IMR-90 (cell line): ENCODE measurements around the gene ZBTB11. TPM values are rescaled to one million over a fixed set of nuclear protein-coding genes. Genes with fewer than 3 reads are reported as not detected.

Experiments used
- ATAC-seq: fragments of 200-7000 bp; cut with Tn5 transposase; 2 replicates; pipeline ENCODE4 v1.9.1; 2020; ENCODE audit warnings: low read depth, mild to moderate bottlenecking, moderate library complexity
- BruUV-seq: library from RNA; stranded (reverse); fragments of 400-500 nt; replicated peaks from 2 replicates; lab custom pipeline; 2021; lab: Mats Ljungman, UMichigan
- CTCF ChIA-PET: fragments of 300-600 bp; formaldehyde crosslinking; extraction: SDS; loops from one replicate; lab custom pipeline; 2021; ENCODE audit warnings: antibody characterized with exemption; lab: Yijun Ruan, JAX
- POLR2A ChIA-PET: fragments of 300-600 bp; sonication (Branson Sonifier 250); formaldehyde crosslinking; loops from one replicate; lab custom pipeline; 2022; ENCODE audit warnings: antibody characterized with exemption; ENCODE audit not compliant: unreplicated experiment; lab: Charles Lee
- DNase-seq: peaks from one replicate; pipeline ENCODE4 v3.0.0; 2013
- H2AFZ ChIP-seq: replicated peaks from 2 replicates; pipeline ENCODE3; 2013; ENCODE audit warnings: low read length, mild to moderate bottlenecking; ENCODE audit not compliant: poor library complexity
- H2AK5ac ChIP-seq: 2 replicates; pipeline ENCODE4 v1.6.1; 2013; ENCODE audit warnings: low read depth, low read length, inconsistent platforms
- H2AK9ac ChIP-seq: replicated peaks from 2 replicates; pipeline ENCODE3; 2013; ENCODE audit warnings: mild to moderate bottlenecking, low read depth, low read length, moderate library complexity; ENCODE audit not compliant: poor library complexity
- H2BK120ac ChIP-seq: 2 replicates; pipeline ENCODE4 v1.6.1; 2013; ENCODE audit warnings: low read depth, low read length, inconsistent platforms
- H2BK15ac ChIP-seq: 3 replicates; pipeline ENCODE4 v1.6.1; 2013; ENCODE audit warnings: low read depth, low read length, inconsistent platforms
- H2BK20ac ChIP-seq: 2 replicates; pipeline ENCODE4 v1.6.1; 2013; ENCODE audit warnings: low read depth, mild to moderate bottlenecking, inconsistent platforms, low read length, moderate library complexity
- H2BK5ac ChIP-seq: 2 replicates; pipeline ENCODE4 v1.6.1; 2013; ENCODE audit warnings: mild to moderate bottlenecking, low read depth, low read length, inconsistent platforms; ENCODE audit not compliant: poor library complexity, severe bottlenecking
- H3K14ac ChIP-seq: replicated peaks from 2 replicates; pipeline ENCODE4 v1.6.1; 2013; ENCODE audit warnings: low read depth, low read length, inconsistent platforms
- H3K18ac ChIP-seq: 2 replicates; pipeline ENCODE4 v1.6.1; 2013; ENCODE audit warnings: low read depth, low read length, control low read depth
- H3K23ac ChIP-seq: 2 replicates; pipeline ENCODE4 v1.6.1; 2013; ENCODE audit warnings: low read depth, low read length, inconsistent platforms
- H3K27ac ChIP-seq: 2 replicates; pipeline ENCODE4 v1.5.1; 2013; ENCODE audit warnings: mild to moderate bottlenecking, control low read depth, low read length; ENCODE audit not compliant: insufficient read depth
- H3K27me3 ChIP-seq: 2 replicates; pipeline ENCODE4 v1.6.1; 2013; ENCODE audit warnings: low read length; ENCODE audit not compliant: control insufficient read depth, insufficient read depth
- H3K36me3 ChIP-seq: 2 replicates; pipeline ENCODE4 v1.6.1; 2013; ENCODE audit warnings: low read length, mixed read lengths; ENCODE audit not compliant: control insufficient read depth, insufficient read depth
- H3K4ac ChIP-seq: 2 replicates; pipeline ENCODE4 v1.6.1; 2013; ENCODE audit warnings: low read depth, low read length, inconsistent platforms
- H3K4me1 ChIP-seq: 2 replicates; pipeline ENCODE4 v1.6.1; 2013; ENCODE audit warnings: low read length, mixed read lengths; ENCODE audit not compliant: control insufficient read depth, insufficient read depth
- H3K4me2 ChIP-seq: 2 replicates; pipeline ENCODE4 v1.6.1; 2013; ENCODE audit warnings: low read depth, mild to moderate bottlenecking, control low read depth, low read length, moderate library complexity
- H3K4me3 ChIP-seq: 2 replicates; pipeline ENCODE4 v1.5.1; 2013; ENCODE audit warnings: low read depth, mild to moderate bottlenecking, control low read depth, low read length, moderate library complexity; ENCODE audit not compliant: insufficient read depth
- H3K56ac ChIP-seq: 2 replicates; pipeline ENCODE4 v1.6.1; 2013; ENCODE audit warnings: low read length, inconsistent platforms; ENCODE audit not compliant: insufficient read depth; ENCODE audit errors: extremely low read depth
- H3K79me1 ChIP-seq, 2 experiments: 2 replicates each; pipeline ENCODE4 v1.6.1; 2013; ENCODE audit warnings: low read length in 2 of 2, inconsistent platforms in 1 of 2, low read depth in 1 of 2
- H3K9ac ChIP-seq: 2 replicates; pipeline ENCODE4 v1.6.1; 2013; ENCODE audit warnings: low read depth, low read length, control low read depth
- H3K9me1 ChIP-seq: 2 replicates; pipeline ENCODE4 v1.6.1; 2013; ENCODE audit warnings: low read length, inconsistent platforms; ENCODE audit not compliant: insufficient read depth
- H3K9me3 ChIP-seq: 2 replicates; pipeline ENCODE4 v1.6.1; 2013; ENCODE audit warnings: low read length; ENCODE audit not compliant: control insufficient read depth, insufficient read depth
- H4K20me1 ChIP-seq: 2 replicates; pipeline ENCODE4 v1.6.1; 2013; ENCODE audit warnings: low read length, inconsistent platforms; ENCODE audit not compliant: insufficient read depth
- H4K5ac ChIP-seq: 2 replicates; pipeline ENCODE4 v1.6.1; 2013; ENCODE audit warnings: mild to moderate bottlenecking, low read depth, low read length, control low read depth
- H4K8ac ChIP-seq, 2 experiments: 2 replicates each; pipeline ENCODE4 v1.6.1; 2013; ENCODE audit warnings: low read depth in 2 of 2, low read length in 2 of 2, control low read depth in 1 of 2, inconsistent platforms in 1 of 2
- H4K91ac ChIP-seq: 2 replicates; pipeline ENCODE4 v1.6.1; 2013; ENCODE audit warnings: low read depth, low read length, inconsistent platforms; ENCODE audit not compliant: insufficient read depth
- BHLHE40 ChIP-seq: fragments of 150-350 bp; IDR thresholded peaks from 2 replicates; pipeline ENCODE4 v1.6.1; 2016; ENCODE audit warnings: mild to moderate bottlenecking, low read depth, low read length
- CHD1 ChIP-seq: IDR thresholded peaks from 2 replicates; pipeline ENCODE4 v1.6.1; 2012; ENCODE audit warnings: low read depth, low read length, improper control_type of control experiment
- FOS ChIP-seq: fragments of 150-350 bp; IDR thresholded peaks from 2 replicates; pipeline ENCODE4 v1.6.1; 2016; ENCODE audit warnings: low read depth, low read length
- POLR2A ChIP-seq: IDR thresholded peaks from 2 replicates; pipeline ENCODE4 v1.6.1; 2012; ENCODE audit warnings: mild to moderate bottlenecking, low read depth, low read length
- RAD21 ChIP-seq: IDR thresholded peaks from 2 replicates; pipeline ENCODE4 v1.6.1; 2012; ENCODE audit warnings: low read length, improper control_type of control experiment
- SMC3 ChIP-seq: fragments of 150-350 bp; IDR thresholded peaks from 2 replicates; pipeline ENCODE4 v1.6.1; 2016; ENCODE audit warnings: low read depth, mild to moderate bottlenecking, antibody characterized with exemption, low read length, moderate library complexity
- WGBS, 2 experiments: methylation state at CpG; one replicate each; pipeline versions ENCODE4 v1.1.5 to v1.1.7; 2013; ENCODE audit warnings: missing lambda C conversion rate in 2 of 2; ENCODE audit not compliant: insufficient read length in 1 of 2; ENCODE audit errors: extremely low coverage in 2 of 2; 5-methylcytosine and 5-hydroxymethylcytosine counted together
- dilution Hi-C: fragments of 300-500 bp; cut with HindIII; formaldehyde crosslinking; loops from one replicate; pipeline ENCODE4 v1.14.3; 2018; ENCODE audit warnings: low sequenced_read_pairs; ENCODE audit not compliant: unreplicated experiment
- in situ Hi-C: fragments of 300-500 bp; cut with MboI; formaldehyde crosslinking; loops from 3 replicates; pipeline ENCODE4 v1.14.3; 2019; ENCODE audit warnings: low sequenced_read_pairs, inconsistent platforms, mixed read lengths
- intact Hi-C: fragments of 100-400 bp; cut with micrococcal nuclease; formaldehyde crosslinking; loops from 2 replicates; pipeline ENCODE4 v1.10.0; 2022
- polyA plus RNA-seq, 3 experiments: library from polyadenylated mRNA; depleted of rRNA; stranded (reverse); fragments of >200 nt; gene quantifications; 2 replicates each; pipeline ENCODE4 v1.2.3, GENCODE V29; 2012; ENCODE audit warnings: low replicate concordance in 1 of 3
- total RNA-seq: library from RNA; depleted of rRNA; stranded (reverse); fragments of >200 nt; gene quantifications from 2 replicates; pipeline ENCODE4 v1.2.3, GENCODE V29; 2012
- TF ChIP-seq, protein P1 (sequence below): fragments of 150-350 bp; IDR thresholded peaks from 2 replicates; pipeline ENCODE4 v1.6.1; 2016; ENCODE audit warnings: low read depth, mild to moderate bottlenecking, low read length, moderate library complexity, borderline replicate concordance
- TF ChIP-seq, protein P2 (sequence below): conservative IDR thresholded peaks from 2 replicates; pipeline ENCODE4 v1.5.1; 2012; ENCODE audit warnings: mild to moderate bottlenecking, low read depth, low read length, improper control_type of control experiment
- TF ChIP-seq, protein P3 (sequence below): fragments of 150-350 bp; IDR thresholded peaks from 2 replicates; pipeline ENCODE4 v1.6.1; 2017; ENCODE audit warnings: mild to moderate bottlenecking, antibody characterized with exemption, low read length, low read depth

The ZBTB11 gene
- total and polyA plus RNA-seq, 2 of the 4 experiments (the other 2 are of a cell fraction) = 6.0 to 17.2 TPM

DNA sequence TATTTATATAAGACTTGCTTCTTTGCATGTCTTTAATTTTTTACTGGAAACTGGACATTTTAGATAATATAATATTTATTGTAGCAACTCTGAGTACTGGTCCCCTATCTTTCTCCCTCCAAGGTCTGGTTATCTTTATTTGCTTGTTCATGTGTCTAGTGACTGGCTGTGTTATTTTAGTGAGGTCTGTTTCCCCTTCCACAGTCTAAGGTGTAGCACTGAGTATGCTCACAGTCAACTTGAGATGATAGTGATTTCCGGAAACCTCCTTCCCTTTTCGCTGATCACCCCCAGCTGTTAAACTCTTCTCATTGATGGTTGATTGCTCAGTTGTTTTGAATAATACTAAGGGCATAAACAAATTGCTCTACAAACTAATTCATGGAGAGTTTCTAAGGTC, 65.9 kb downstream of the ZBTB11 start:
- no peaks in the 10 kb centered on the region for H3K4me1 ChIP-seq
- H2AK9ac ChIP-seq = no peak overlapping the region
- H3K4ac ChIP-seq = no peak overlapping the region
- no peaks in the 10 kb centered on the region for H4K20me1 ChIP-seq
- no peak overlapping the region for H3K4me2 ChIP-seq
- ChIA-PET CTCF (no interaction called here), POLR2A (no interaction called here)
- no peaks in the 10 kb centered on the region for H3K27me3 ChIP-seq
- H4K5ac ChIP-seq = no peak overlapping the region
- no TSS peak for BruUV-seq
- H2AK5ac ChIP-seq = no peak overlapping the region
- H3K27ac ChIP-seq = no peak overlapping the region
- no peaks in the 10 kb centered on the region for H3K36me3 ChIP-seq
- ATAC-seq (no peak), DNase-seq (no peak)
- in situ Hi-C loops (no loop called here), intact Hi-C loops (no loop called here), dilution Hi-C loops (no loop called here)
- H3K14ac ChIP-seq = no peak overlapping the region
- no CpG with 5 or more reads among the region's 2 CpGs for WGBS, 2 experiments
- H2BK20ac ChIP-seq = no peak overlapping the region
- H3K9me3 ChIP-seq = no peaks in the 10 kb centered on the region
- H2AFZ ChIP-seq = no peak overlapping the region
- H4K8ac ChIP-seq = no peak overlapping the region
- H3K23ac ChIP-seq = no peak overlapping the region
- H3K18ac ChIP-seq = no peak overlapping the region
- no peak overlapping the region for H3K4me3 ChIP-seq
- no peak overlapping the region for H3K9ac ChIP-seq
- no peak overlapping the region for H3K56ac ChIP-seq
- no peak overlapping the region for H2BK5ac ChIP-seq
- H3K9me1 ChIP-seq = no peaks in the 10 kb centered on the region
- H2BK15ac ChIP-seq = no peak overlapping the region
- no peaks in the 10 kb centered on the region for H3K79me1 ChIP-seq
- TF ChIP-seq POLR2A (no peak), SMC3 (no peak), RAD21 (no peak), FOS (no peak), CHD1 (no peak), BHLHE40 (no peak)
- TF ChIP-seq, protein P1, sequence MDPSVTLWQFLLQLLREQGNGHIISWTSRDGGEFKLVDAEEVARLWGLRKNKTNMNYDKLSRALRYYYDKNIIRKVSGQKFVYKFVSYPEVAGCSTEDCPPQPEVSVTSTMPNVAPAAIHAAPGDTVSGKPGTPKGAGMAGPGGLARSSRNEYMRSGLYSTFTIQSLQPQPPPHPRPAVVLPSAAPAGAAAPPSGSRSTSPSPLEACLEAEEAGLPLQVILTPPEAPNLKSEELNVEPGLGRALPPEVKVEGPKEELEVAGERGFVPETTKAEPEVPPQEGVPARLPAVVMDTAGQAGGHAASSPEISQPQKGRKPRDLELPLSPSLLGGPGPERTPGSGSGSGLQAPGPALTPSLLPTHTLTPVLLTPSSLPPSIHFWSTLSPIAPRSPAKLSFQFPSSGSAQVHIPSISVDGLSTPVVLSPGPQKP = no peak
- TF ChIP-seq, protein P2, sequence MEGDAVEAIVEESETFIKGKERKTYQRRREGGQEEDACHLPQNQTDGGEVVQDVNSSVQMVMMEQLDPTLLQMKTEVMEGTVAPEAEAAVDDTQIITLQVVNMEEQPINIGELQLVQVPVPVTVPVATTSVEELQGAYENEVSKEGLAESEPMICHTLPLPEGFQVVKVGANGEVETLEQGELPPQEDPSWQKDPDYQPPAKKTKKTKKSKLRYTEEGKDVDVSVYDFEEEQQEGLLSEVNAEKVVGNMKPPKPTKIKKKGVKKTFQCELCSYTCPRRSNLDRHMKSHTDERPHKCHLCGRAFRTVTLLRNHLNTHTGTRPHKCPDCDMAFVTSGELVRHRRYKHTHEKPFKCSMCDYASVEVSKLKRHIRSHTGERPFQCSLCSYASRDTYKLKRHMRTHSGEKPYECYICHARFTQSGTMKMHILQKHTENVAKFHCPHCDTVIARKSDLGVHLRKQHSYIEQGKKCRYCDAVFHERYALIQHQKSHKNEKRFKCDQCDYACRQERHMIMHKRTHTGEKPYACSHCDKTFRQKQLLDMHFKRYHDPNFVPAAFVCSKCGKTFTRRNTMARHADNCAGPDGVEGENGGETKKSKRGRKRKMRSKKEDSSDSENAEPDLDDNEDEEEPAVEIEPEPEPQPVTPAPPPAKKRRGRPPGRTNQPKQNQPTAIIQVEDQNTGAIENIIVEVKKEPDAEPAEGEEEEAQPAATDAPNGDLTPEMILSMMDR = no peak
- TF ChIP-seq, protein P3, sequence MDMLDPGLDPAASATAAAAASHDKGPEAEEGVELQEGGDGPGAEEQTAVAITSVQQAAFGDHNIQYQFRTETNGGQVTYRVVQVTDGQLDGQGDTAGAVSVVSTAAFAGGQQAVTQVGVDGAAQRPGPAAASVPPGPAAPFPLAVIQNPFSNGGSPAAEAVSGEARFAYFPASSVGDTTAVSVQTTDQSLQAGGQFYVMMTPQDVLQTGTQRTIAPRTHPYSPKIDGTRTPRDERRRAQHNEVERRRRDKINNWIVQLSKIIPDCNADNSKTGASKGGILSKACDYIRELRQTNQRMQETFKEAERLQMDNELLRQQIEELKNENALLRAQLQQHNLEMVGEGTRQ = no peak
- H4K91ac ChIP-seq = no peak overlapping the region
- no peak overlapping the region for H2BK120ac ChIP-seq
